Loucy (cell line): ENCODE results near the gene ZNF14.
"Not testable (repeated sequence)": the region's sequence is repeated elsewhere in the genome, so short reads cannot be mapped to it uniquely, and the experiment has no call there.

Source experiments
- H2AFZ ChIP-seq: fragments of 200-600 bp; sonication (generic); 2 replicates; pipeline ENCODE4 v1.6.0; 2016; ENCODE audit warnings: antibody characterized with exemption, mild to moderate bottlenecking, low read length, moderate library complexity
- H3F3A ChIP-seq: fragments of 200-600 bp; 2 replicates; pipeline ENCODE4 v1.6.0; 2016; ENCODE audit warnings: antibody characterized with exemption, low read depth, mild to moderate bottlenecking
- H3K27me3 ChIP-seq: fragments of 200-600 bp; sonication (generic); 2 replicates; pipeline ENCODE4 v1.6.1; 2014; ENCODE audit warnings: low read length, mild to moderate bottlenecking; ENCODE audit not compliant: insufficient read depth, poor library complexity, severe bottlenecking
- H3K36me3 ChIP-seq: fragments of 200-600 bp; sonication (generic); 2 replicates; pipeline ENCODE4 v1.6.1; 2016; ENCODE audit warnings: low read length; ENCODE audit not compliant: insufficient read depth
- H3K4me1 ChIP-seq: fragments of 200-600 bp; sonication (generic); 2 replicates; pipeline ENCODE4 v1.5.1; 2014; ENCODE audit warnings: low read length, mild to moderate bottlenecking; ENCODE audit not compliant: insufficient read depth, poor library complexity, severe bottlenecking
- H3K4me2 ChIP-seq: fragments of 200-600 bp; sonication (generic); 2 replicates; pipeline ENCODE4 v1.6.0; 2014; ENCODE audit warnings: antibody characterized with exemption, low read length, low read depth, mild to moderate bottlenecking; ENCODE audit not compliant: poor library complexity, severe bottlenecking
- H3K4me3 ChIP-seq: fragments of 200-600 bp; sonication (generic); 2 replicates; pipeline ENCODE4 v1.5.1; 2014; ENCODE audit warnings: low read length, mild to moderate bottlenecking, mixed read lengths; ENCODE audit not compliant: poor library complexity, severe bottlenecking
- H3K79me2 ChIP-seq: fragments of 200-600 bp; sonication (generic); 2 replicates; pipeline ENCODE4 v1.6.1; 2014; ENCODE audit warnings: low read length; ENCODE audit not compliant: insufficient read depth
- H3K9ac ChIP-seq: fragments of 200-600 bp; sonication (generic); 2 replicates; pipeline ENCODE4 v1.6.0; 2014; ENCODE audit warnings: mild to moderate bottlenecking, low read depth, low read length, moderate library complexity; ENCODE audit not compliant: poor library complexity, severe bottlenecking
- H3K9me2 ChIP-seq: fragments of 200-600 bp; sonication (generic); replicated peaks from 2 replicates; pipeline ENCODE4 v1.6.1; 2016; ENCODE audit warnings: low read depth, low read length, mixed read lengths
- H3K9me3 ChIP-seq: fragments of 200-600 bp; sonication (generic); 2 replicates; pipeline ENCODE4 v1.6.1; 2014; ENCODE audit warnings: mild to moderate bottlenecking, antibody characterized with exemption, low read length, low read depth; ENCODE audit not compliant: insufficient read depth
- H4K20me1 ChIP-seq: fragments of 200-600 bp; sonication (generic); 2 replicates; pipeline ENCODE4 v1.6.0; 2014; ENCODE audit warnings: antibody characterized with exemption, low read length, mild to moderate bottlenecking; ENCODE audit not compliant: insufficient read depth, poor library complexity, severe bottlenecking
- EZH2phosphoT487 ChIP-seq: fragments of 200-600 bp; IDR thresholded peaks from 2 replicates; pipeline ENCODE4 v1.6.1; 2018; ENCODE audit warnings: antibody characterized with exemption, mild to moderate bottlenecking, moderate library complexity, borderline replicate concordance
- TF ChIP-seq, protein P1 (sequence below): fragments of 200-600 bp; sonication (generic); conservative IDR thresholded peaks from 2 replicates; pipeline ENCODE4 v1.5.1; 2014; ENCODE audit warnings: mild to moderate bottlenecking, antibody characterized with exemption, low read length

ZNF14 gene

DNA sequence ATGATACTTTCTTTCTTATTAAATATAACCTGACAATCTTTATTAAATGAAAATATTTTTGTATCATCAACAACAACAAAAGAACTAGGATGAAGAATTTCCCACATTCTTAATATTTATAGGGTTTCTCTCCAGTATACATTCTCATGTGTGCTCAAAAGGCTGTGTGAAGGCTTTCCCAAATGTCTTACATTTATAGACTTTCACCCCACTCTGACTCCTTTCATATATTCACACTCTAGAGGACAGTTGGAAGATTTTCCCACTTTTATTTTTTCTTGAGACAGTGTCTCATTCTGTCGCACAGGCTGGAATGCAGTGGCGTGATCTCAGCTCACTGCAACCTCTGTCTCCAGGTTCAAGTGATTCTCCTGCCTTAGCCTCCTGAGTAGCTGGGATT lies 22.4 kb downstream of the ZNF14 start:
- peaks cover 69% of the 10 kb centered on the region for H3K9me3 ChIP-seq
- H4K20me1 ChIP-seq, result no peaks in the 10 kb centered on the region
- H3K79me2 ChIP-seq, result no peaks in the 10 kb centered on the region
- TF ChIP-seq EZH2phosphoT487, result no peak
- TF ChIP-seq, protein P1, sequence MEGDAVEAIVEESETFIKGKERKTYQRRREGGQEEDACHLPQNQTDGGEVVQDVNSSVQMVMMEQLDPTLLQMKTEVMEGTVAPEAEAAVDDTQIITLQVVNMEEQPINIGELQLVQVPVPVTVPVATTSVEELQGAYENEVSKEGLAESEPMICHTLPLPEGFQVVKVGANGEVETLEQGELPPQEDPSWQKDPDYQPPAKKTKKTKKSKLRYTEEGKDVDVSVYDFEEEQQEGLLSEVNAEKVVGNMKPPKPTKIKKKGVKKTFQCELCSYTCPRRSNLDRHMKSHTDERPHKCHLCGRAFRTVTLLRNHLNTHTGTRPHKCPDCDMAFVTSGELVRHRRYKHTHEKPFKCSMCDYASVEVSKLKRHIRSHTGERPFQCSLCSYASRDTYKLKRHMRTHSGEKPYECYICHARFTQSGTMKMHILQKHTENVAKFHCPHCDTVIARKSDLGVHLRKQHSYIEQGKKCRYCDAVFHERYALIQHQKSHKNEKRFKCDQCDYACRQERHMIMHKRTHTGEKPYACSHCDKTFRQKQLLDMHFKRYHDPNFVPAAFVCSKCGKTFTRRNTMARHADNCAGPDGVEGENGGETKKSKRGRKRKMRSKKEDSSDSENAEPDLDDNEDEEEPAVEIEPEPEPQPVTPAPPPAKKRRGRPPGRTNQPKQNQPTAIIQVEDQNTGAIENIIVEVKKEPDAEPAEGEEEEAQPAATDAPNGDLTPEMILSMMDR, result no peak
- H3K9ac ChIP-seq, result no peak overlapping the region
- H3K4me2 ChIP-seq, result no peak overlapping the region
- H3K4me3 ChIP-seq, result no peak overlapping the region
- no peaks in the 10 kb centered on the region for H3K9me2 ChIP-seq
- peaks cover 55% of the 10 kb centered on the region for H3K36me3 ChIP-seq
- H2AFZ ChIP-seq, result no peak overlapping the region
- H3F3A ChIP-seq, result no peaks in the 10 kb centered on the region
- no peaks in the 10 kb centered on the region for H3K4me1 ChIP-seq
- H3K27me3 ChIP-seq, result peaks cover 10% of the 10 kb centered on the region

DNA sequence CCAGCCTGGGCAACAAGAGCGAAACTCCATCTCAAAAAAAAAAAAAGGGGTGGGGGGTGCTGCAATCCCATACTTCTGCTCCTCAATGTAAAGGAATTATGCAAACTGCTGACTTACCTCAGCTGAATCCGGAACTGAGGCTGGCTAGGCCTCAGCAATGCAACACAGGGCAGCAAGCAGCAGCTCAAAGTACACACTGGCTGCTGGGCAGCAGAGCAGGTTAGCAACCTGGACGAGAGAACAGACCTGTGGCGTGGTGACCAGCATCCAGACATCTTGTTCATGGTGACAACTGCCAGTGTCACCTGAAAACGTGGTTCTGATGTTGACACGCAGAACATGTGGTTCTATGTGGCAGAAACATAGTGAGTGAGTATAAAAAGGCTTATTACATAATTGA lies 28.1 kb downstream of the ZNF14 start:
- Histone ChIP-seq H4K20me1 (no peaks in the 10 kb centered on the region), H3K9me2 (no peaks in the 10 kb centered on the region), H3K79me2 (no peaks in the 10 kb centered on the region), H3K27me3 (no peaks in the 10 kb centered on the region), H3F3A (no peaks in the 10 kb centered on the region), H3K4me2 (no peak overlapping the region), H3K9ac (no peak overlapping the region), H3K4me3 (no peak overlapping the region), H3K4me1 (no peaks in the 10 kb centered on the region), H2AFZ (no peak overlapping the region), H3K9me3 (peaks cover 22% of the 10 kb centered on the region), H3K36me3 (peaks cover 6% of the 10 kb centered on the region; the same call in 1 of the 2 replicates)
- TF ChIP-seq EZH2phosphoT487, result no peak
- TF ChIP-seq, protein P1, result no peak

DNA sequence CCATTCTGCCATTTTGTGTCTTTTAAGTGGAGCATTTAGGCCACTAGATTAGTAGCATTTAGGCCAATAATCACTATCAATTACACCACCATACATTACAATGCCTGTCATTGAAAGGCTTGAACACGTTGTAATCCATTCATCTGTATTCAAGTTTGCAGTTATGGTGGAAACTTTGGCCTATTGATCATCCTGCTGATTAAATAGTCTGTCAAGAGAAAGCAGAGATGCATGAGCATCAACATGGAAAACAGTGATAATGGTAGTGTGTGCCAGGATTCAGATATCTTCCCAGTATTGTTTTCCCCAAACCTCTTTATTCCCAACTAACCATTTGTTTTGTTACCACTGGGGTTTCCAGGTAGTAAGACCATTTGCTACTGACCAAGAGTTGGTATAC lies 32.4 kb downstream of the ZNF14 start:
- not testable (repeated sequence) for H3K9ac ChIP-seq, H3K27me3 ChIP-seq, H4K20me1 ChIP-seq, H3K4me3 ChIP-seq, H3K9me2 ChIP-seq, H3F3A ChIP-seq, H3K9me3 ChIP-seq, H3K79me2 ChIP-seq, H2AFZ ChIP-seq, H3K36me3 ChIP-seq, H3K4me1 ChIP-seq, H3K4me2 ChIP-seq

DNA sequence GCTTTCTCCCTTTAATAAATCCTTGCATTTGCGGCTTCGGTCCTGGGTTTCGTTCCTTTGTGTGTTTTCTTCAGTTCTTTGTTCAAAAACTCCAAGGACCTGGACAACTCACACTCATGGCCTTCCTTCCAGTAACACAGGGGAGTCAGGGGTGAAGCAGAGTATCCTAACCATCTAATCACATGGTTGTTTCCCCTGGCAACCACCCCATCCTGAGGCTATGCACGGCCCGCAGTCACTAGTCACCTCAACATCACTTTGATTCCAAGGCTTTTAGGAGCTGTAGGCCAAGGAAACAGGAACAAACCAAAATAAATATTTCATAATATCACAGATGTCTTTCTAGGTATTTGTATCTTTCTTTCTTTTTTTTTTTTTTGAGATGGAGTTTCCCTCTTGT lies 35.3 kb downstream of the ZNF14 start:
- no peak overlapping the region for H3K9ac ChIP-seq
- H3K4me1 ChIP-seq, result no peaks in the 10 kb centered on the region
- H3K36me3 ChIP-seq, result no peaks in the 10 kb centered on the region
- H3K79me2 ChIP-seq, result no peaks in the 10 kb centered on the region
- H3K4me3 ChIP-seq, result no peak overlapping the region
- H2AFZ ChIP-seq, result no peak overlapping the region
- no peak overlapping the region for H3K4me2 ChIP-seq
- TF ChIP-seq, protein P1, result no peak
- TF ChIP-seq EZH2phosphoT487, result no peak
- no peaks in the 10 kb centered on the region for H3K9me2 ChIP-seq
- no peaks in the 10 kb centered on the region for H3F3A ChIP-seq
- no peaks in the 10 kb centered on the region for H3K27me3 ChIP-seq
- H4K20me1 ChIP-seq, result no peaks in the 10 kb centered on the region
- no peaks in the 10 kb centered on the region for H3K9me3 ChIP-seq
